Activated naive CD8-positive, alpha-beta T cell treated with anti-CD3 and anti-CD28 coated beads for 36 hours (primary cell): ENCODE results near the gene AKR7A2. TPM values are rescaled to one million over a fixed set of nuclear protein-coding genes. Genes with fewer than 3 reads are reported as not detected.
"Not testable (repeated sequence)": the region's sequence is repeated elsewhere in the genome, so short reads cannot be mapped to it uniquely, and the experiment has no call there.

Experiments
- DNase-seq: peaks from one replicate; pipeline ENCODE4 v3.0.0; 2021
- H3K27ac Mint-ChIP-seq: one replicate; pipeline ENCODE4 v1.8.0; 2022; ENCODE audit warnings: mild to moderate bottlenecking, moderate library complexity, mixed read lengths
- H3K27me3 Mint-ChIP-seq: one replicate; pipeline ENCODE4 v1.8.0; 2022; ENCODE audit warnings: mild to moderate bottlenecking, mixed read lengths
- H3K36me3 Mint-ChIP-seq: one replicate; pipeline ENCODE4 v1.8.0; 2021; ENCODE audit warnings: mild to moderate bottlenecking, mixed read lengths
- H3K4me1 Mint-ChIP-seq: one replicate; pipeline ENCODE4 v1.8.0; 2021; ENCODE audit warnings: mixed read lengths
- H3K4me3 Mint-ChIP-seq: one replicate; pipeline ENCODE4 v1.8.0; 2022; ENCODE audit warnings: mild to moderate bottlenecking, moderate library complexity, mixed read lengths
- H3K9me3 Mint-ChIP-seq: one replicate; pipeline ENCODE4 v1.8.0; 2022; ENCODE audit warnings: mixed read lengths
- total RNA-seq, 2 experiments: library from RNA; stranded (reverse); gene quantifications; one replicate each; pipeline ENCODE4 v1.2.3, GENCODE V29; 2021

Gene AKR7A2
- total RNA-seq, 2 experiments from 2014 or later = 37.4 to 43.0 TPM

DNA sequence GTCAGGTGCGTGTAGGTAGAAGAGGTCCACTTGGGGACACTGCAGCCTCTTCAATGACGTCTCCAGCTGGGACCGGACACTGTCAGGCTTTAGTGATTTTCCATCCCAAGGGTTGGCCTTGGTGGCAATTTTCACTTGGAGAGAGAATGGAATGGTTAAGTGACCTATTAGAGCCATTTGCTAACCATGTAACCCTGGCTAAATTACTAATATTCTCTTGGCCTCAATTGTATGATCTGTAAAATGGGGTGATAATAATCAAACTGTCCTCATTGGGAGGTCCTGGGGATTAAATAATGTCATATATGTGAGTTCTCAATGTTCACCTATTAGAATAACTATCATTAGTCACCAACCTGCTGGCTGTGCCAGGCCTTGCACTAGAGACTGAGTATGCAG, 3.4 kb downstream of the AKR7A2 start:
- no peak overlapping the region for H3K4me3 Mint-ChIP-seq
- H3K27ac Mint-ChIP-seq = no peak overlapping the region
- DNase-seq = no peak
- H3K27me3 Mint-ChIP-seq = no peaks in the 10 kb centered on the region
- H3K4me1 Mint-ChIP-seq = peaks cover 18% of the 10 kb centered on the region
- H3K36me3 Mint-ChIP-seq = peaks cover 12% of the 10 kb centered on the region
- H3K9me3 Mint-ChIP-seq = no peaks in the 10 kb centered on the region

DNA sequence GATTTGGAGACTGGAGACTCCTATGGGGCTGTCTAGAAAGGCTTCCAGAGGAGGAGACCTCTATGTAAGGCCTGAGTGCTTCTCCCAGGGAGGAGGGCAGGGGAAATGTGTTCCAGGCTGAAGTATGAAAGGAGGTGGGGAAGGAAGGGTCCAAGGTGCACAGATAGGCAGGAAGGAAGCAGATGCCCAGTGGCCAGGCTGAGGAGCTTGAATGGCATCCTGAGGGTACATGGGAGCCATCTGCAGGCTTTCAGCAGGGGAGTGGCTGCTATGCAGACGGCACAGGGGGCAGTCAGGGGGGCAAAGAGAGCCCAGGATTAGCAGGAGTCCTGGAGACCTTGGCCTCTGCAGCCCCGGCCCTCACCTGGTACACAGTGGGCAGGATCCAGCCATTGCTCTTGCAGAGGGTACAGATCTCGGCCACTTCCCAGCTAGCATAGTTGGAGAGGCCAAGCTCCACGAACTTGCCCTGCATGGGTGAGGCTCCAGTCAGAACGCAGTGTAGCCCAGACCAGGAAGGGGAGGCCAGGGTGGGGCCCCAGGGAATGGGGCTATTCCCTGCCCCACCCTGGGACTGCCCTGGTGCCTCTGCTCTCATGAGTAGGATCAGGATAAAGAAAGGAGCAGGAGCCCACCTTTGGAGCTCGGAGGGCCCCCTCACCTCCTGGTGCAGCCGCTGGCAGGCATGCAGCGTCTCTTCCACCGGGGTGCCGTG, 4.0 kb downstream of the AKR7A2 start:
- peaks cover 12% of the 10 kb centered on the region for H3K4me1 Mint-ChIP-seq
- peaks cover 16% of the 10 kb centered on the region for H3K36me3 Mint-ChIP-seq
- no peak overlapping the region for H3K4me3 Mint-ChIP-seq
- no peak for DNase-seq
- H3K27me3 Mint-ChIP-seq = no peaks in the 10 kb centered on the region
- H3K9me3 Mint-ChIP-seq = no peaks in the 10 kb centered on the region
- H3K27ac Mint-ChIP-seq = no peak overlapping the region

DNA sequence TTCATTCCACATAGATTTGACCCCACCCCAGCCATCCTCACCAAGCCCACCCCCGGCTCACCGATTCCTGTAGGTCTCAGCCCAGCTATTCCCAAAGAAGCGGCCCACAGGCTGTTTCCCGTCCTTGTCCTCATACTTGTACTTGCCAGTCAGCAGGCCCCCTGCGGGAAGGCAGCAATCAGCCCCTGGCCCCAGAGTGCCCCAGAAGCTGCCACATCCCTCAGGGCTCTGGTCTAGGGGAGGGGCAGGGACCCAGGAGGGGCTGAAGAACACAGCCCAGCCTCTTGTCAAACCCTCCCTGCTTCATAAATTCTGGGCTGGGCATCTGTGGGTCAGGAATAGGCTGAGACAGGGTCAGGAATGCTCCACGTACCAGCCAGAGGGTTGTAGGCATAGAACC, 5.0 kb downstream of the AKR7A2 start:
- Mint-ChIP-seq H3K36me3 (peaks cover 16% of the 10 kb centered on the region), H3K4me1 (peaks cover 9% of the 10 kb centered on the region), H3K27me3 (no peaks in the 10 kb centered on the region), H3K4me3 (no peak overlapping the region), H3K9me3 (no peaks in the 10 kb centered on the region), H3K27ac (peak overlapping the region; percentile 13)
- DNase-seq = no peak

DNA sequence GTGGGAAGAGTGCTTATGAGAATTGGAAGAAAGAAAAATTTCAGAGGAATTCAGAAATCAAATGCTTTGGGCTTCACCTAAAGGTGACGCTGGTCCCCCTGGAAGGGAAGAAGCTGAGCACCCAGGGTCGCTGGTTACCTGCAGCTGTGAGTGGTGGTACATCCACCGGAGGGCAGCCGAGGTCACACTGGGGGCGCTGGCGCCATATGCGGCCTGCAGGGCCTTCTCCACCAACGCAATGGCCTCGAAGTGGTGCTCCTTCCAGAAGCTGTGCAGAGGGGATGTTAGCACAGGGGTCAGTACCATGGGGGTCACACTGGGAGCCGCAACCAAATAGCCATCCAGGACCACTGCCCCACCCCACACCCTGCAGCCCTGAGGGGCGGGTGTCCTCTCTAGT, 6.1 kb downstream of the AKR7A2 start:
- H3K36me3 Mint-ChIP-seq = peaks cover 16% of the 10 kb centered on the region
- H3K4me1 Mint-ChIP-seq = peaks cover 6% of the 10 kb centered on the region
- H3K27ac Mint-ChIP-seq = no peak overlapping the region
- DNase-seq = no peak
- no peaks in the 10 kb centered on the region for H3K9me3 Mint-ChIP-seq
- H3K27me3 Mint-ChIP-seq = no peaks in the 10 kb centered on the region
- H3K4me3 Mint-ChIP-seq = no peak overlapping the region

DNA sequence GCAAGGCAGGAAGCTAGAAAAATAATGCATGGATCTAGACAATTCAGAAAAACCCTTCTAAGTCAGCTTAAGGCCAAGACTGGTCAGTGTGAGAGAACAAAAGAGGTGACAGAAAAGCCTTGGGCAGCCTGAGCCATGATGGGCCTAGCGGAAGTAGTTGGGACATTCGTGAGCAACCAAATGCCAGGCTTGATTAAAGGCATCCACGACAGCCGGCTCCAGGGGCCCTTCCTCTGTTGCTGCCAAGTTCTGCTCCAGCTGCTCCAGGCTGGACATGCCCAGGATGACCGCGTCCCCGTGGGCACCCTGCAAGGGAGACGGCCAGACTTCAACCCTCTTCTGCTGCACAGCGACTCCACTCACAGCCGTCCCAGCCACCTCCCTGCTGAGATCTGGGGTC, 7.9 kb downstream of the AKR7A2 start:
- not testable (repeated sequence) for H3K27me3 Mint-ChIP-seq, H3K9me3 Mint-ChIP-seq, H3K4me3 Mint-ChIP-seq, H3K4me1 Mint-ChIP-seq, DNase-seq, H3K27ac Mint-ChIP-seq
- H3K36me3 Mint-ChIP-seq = peaks cover 19% of the 10 kb centered on the region

DNA sequence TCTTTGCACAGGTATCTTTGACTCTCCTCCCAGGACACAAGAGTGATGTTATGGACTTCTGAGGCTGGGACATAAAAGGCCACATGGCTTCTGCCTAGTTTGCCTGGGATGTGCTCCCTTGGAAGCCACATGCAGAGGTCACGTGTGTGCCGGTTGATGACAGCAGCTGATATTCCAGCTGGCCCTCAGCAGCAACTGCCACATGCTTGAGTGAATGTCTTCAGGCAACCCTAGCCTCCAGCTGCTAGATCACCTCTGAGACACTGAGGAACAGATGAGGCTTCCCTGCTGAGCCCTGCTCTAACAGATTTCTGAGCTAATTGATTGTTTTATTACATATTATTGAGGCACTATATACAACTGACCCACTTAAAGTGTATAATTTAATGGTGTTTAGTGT, 11.7 kb downstream of the AKR7A2 start:
- H3K36me3 Mint-ChIP-seq = peaks cover 27% of the 10 kb centered on the region
- peaks cover 14% of the 10 kb centered on the region for H3K9me3 Mint-ChIP-seq
- peaks cover 4% of the 10 kb centered on the region for H3K27me3 Mint-ChIP-seq
- DNase-seq = no peak
- H3K4me1 Mint-ChIP-seq = no peaks in the 10 kb centered on the region
- H3K27ac Mint-ChIP-seq = no peak overlapping the region
- H3K4me3 Mint-ChIP-seq = no peak overlapping the region

DNA sequence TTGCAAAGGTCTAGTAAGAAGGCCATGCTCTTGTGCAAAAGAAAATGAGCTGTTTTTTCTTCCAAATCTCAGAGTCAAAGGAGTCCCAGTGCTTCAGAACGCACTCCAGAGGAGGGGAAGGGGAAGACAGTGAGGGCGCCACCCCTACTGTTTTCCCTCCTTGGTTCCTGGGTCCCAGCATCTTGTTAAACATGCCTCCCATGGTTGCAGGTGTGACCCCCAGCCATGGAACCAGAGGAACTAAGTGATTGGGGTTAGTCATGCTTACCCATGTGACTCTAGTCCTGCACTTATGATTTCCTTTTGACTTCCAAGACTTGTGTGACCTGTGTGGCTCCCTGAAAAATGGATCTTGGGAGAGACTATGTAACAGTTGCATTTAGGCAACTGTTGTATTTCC, 17.3 kb downstream of the AKR7A2 start:
- no peaks in the 10 kb centered on the region for H3K4me1 Mint-ChIP-seq
- peaks cover 32% of the 10 kb centered on the region for H3K9me3 Mint-ChIP-seq
- DNase-seq = no peak
- H3K36me3 Mint-ChIP-seq = peaks cover 37% of the 10 kb centered on the region
- H3K27me3 Mint-ChIP-seq = peaks cover 8% of the 10 kb centered on the region
- no peak overlapping the region for H3K27ac Mint-ChIP-seq
- H3K4me3 Mint-ChIP-seq = no peak overlapping the region

DNA sequence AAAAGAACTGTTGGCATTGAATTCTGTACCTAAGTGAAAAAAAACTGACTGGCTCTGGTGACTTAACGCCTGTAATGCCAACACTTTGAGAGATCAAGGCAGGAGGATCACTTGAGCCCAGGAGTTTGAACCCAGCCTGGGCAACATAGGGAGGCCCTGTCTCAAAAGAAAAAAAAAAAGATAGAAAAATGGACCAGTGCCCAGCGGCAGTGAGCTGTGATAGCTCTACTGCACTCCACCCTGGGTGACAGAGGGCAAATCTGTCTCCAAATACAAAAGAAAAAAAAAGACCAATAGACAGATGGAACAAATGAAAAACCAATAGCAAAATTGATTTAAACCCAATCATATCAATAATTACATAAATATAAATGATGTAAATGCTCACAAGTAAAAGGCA, 22.7 kb downstream of the AKR7A2 start:
- Mint-ChIP-seq H3K4me3 (peak overlapping the region; percentile 48), H3K4me1 (peaks cover 6% of the 10 kb centered on the region), H3K36me3 (peaks cover 17% of the 10 kb centered on the region), H3K27ac (no peak overlapping the region), H3K9me3 (peaks cover 8% of the 10 kb centered on the region), H3K27me3 (peaks cover 16% of the 10 kb centered on the region)
- DNase-seq = no peak

DNA sequence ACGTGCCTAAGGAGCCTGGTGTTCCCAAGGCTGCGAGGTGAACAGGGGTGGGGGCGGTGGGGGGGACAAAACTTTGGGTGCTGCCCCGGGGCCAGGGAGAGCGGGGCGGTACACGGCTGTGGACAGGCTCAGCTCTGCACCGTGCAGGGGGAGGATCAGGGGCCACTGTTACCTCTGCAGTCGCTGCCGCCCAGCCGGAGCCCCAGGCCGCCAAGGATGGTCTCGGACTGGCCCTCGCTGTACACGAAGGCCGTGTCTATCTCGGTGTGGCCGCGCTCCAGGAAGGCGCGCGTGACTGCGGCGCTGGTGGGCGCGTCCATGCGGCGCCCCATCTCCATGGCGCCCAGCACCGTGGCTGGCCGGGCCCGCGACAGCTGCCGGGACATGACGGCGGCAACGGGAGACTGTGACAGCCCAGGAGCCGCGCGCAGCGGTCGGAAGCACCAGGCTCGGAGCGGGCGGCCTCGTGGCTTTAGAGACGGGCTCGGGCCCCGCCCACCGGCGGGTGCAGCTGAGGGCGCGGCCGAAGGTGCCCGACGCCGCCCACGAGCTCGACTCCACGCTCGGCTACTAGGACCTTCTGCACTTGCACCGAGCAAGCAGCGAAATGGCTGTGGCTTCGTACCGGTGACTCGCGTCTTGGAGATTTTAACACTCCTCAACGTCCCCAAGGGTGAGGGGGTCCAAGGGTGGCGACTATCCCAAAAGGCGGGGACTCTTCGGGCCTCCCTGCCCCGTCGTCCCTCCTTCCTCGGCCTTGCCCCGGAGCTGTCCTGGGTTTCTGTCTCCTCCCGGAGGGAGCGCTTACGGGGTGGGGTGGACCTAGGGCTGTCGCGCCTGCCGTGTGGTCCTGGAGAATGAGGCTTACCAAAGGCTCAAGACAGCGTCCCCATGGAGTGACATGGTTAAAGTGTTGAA, 23.4 kb downstream of the AKR7A2 start, which contains the start of gene AKR7A3:
TSS of gene AKR7A3 (minus strand) at position 447 of the 918 bp plus-strand sequence. CDS start at position 386, 61 bp downstream.
- peaks cover 16% of the 10 kb centered on the region for H3K27me3 Mint-ChIP-seq
- H3K9me3 Mint-ChIP-seq, H3K27ac Mint-ChIP-seq, H3K4me1 Mint-ChIP-seq: not testable (repeated sequence)
- peak; percentile 76 for DNase-seq
- H3K4me3 Mint-ChIP-seq = peak within 1 kb of the TSS; percentile 48
- H3K36me3 Mint-ChIP-seq = peaks cover 13% of the 10 kb centered on the region

DNA sequence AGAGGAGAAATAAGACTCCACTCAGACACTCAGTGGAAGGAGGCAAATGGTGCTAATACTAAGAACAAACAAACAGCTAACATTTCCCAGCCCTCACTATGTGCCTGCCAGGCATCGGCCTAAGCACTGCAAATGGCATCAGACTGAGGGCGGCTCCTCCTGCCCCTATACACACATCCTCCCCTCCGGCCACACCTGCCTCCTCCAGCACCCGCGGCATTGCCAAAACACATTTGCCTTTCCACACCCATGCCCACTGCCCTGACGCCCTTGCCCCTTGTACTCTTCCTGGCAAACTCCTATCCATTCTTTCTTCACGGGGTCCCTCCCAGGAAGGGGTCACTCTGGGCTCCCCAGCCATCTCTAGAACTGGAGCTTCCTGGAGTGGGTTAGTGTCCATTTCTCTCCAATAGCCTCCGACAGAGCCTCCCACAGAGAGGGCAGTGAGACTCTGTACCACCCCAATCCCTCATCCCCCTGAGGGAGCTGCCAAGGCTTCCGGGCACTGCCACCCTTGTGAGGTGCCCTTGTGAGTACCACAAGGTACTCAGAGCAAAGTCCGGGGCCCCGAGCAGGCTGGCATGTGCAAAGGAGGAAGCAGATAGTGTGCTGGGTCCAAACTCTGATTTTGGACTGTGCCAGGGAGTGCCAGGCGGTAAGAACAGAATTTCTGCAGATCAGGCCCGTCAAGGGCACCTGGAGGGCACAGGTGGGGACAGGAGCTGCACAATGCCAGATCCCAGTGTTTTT, 24.3 kb downstream of the AKR7A2 start:
- Mint-ChIP-seq H3K4me3 (peak overlapping the region; percentile 48), H3K36me3 (peaks cover 8% of the 10 kb centered on the region), H3K4me1 (peaks cover 6% of the 10 kb centered on the region), H3K27ac (no peak overlapping the region), H3K9me3 (peaks cover 2% of the 10 kb centered on the region), H3K27me3 (peaks cover 16% of the 10 kb centered on the region)
- DNase-seq = no peak

DNA sequence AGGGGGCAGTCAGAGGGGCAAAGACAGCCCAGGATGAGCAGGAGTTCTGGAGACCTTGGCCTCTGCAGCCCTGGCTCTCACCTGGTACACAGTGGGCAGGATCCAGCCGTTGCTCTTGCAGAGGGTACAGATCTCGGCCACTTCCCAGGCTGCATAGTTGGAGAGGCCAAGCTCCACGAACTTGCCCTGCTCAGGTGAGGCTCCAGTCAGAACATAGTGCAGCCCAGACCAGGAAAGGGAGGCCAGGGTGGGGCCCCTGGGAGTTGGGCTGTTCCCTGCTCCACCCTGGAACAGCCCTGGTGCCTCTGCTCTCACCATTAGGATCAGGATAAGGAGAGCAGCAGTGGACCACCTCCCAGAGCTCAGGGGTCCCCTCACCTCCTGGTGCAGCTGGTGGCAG, 26.1 kb downstream of the AKR7A2 start:
- H3K9me3 Mint-ChIP-seq, H3K4me1 Mint-ChIP-seq, H3K4me3 Mint-ChIP-seq, H3K27ac Mint-ChIP-seq, H3K36me3 Mint-ChIP-seq, DNase-seq: not testable (repeated sequence)
- peaks cover 16% of the 10 kb centered on the region for H3K27me3 Mint-ChIP-seq

DNA sequence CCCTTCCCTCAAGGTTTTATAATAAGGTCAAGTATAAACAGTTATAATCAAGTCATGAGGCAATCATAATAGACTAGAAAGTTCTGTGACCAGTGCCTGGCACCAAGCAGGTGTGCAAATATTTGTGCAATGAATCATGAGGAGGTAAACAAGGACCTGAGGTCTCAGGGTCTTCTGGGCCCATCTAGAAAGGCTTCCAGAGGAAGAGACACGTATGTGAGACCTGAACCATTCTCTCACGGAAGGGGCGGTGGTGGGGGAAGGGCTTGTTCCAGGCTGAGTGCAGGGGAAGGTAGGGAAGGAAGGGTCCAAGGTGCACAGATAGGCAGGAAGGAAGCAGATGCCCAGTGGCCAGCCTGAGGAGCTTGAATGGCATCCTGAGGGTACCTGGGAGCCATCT, 26.6 kb downstream of the AKR7A2 start:
- not testable (repeated sequence) for H3K4me3 Mint-ChIP-seq, H3K27ac Mint-ChIP-seq, H3K9me3 Mint-ChIP-seq, H3K4me1 Mint-ChIP-seq, H3K36me3 Mint-ChIP-seq, DNase-seq
- H3K27me3 Mint-ChIP-seq = peaks cover 16% of the 10 kb centered on the region

DNA sequence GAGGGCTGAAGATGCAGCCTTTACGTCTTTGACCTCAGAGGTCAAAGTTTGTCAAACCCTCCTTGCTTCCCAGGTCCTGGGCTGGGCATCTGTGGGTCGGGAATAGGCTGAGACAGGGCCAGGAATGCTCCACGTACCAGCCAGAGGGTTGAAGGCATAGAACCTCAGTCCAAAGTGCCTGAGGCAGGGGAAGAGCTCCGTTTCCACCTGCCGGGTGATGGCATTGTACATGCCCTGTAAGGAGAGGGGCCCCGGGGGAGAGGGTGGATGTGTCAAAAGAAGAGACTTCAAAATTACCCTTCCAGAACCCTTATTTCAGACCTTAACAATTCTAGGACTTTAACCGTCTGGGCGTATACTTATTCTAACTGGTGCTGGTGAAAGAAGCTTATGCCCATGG, 27.1 kb downstream of the AKR7A2 start:
- H3K4me1 Mint-ChIP-seq = peaks cover 6% of the 10 kb centered on the region
- no peaks in the 10 kb centered on the region for H3K9me3 Mint-ChIP-seq
- H3K36me3 Mint-ChIP-seq = peaks cover 3% of the 10 kb centered on the region
- no peak overlapping the region for H3K27ac Mint-ChIP-seq
- DNase-seq = no peak
- H3K4me3 Mint-ChIP-seq = no peak overlapping the region
- peaks cover 14% of the 10 kb centered on the region for H3K27me3 Mint-ChIP-seq

DNA sequence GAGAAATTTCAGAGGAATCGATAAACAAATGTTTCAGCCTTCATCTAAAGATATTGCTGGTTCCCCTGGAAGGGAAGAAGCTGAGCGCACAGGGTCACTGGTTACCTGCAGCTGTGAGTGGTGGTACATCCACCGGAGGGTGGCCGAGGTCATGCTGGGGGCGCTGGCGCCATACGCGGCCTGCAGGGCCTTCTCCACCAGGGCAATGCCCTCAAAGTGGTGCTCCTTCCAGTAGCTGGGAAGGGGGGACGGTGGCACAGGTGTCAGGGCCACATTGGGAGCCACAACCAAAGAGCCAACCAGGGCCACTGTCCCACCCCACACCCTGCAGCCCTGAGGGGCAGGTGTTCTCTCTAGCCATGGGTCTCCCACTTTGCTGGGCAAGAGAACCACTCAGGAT, 28.1 kb downstream of the AKR7A2 start:
- H3K9me3 Mint-ChIP-seq = no peaks in the 10 kb centered on the region
- H3K36me3 Mint-ChIP-seq = peaks cover 3% of the 10 kb centered on the region
- DNase-seq = no peak
- peaks cover 3% of the 10 kb centered on the region for H3K4me1 Mint-ChIP-seq
- no peak overlapping the region for H3K4me3 Mint-ChIP-seq
- no peak overlapping the region for H3K27ac Mint-ChIP-seq
- H3K27me3 Mint-ChIP-seq = peaks cover 4% of the 10 kb centered on the region

DNA sequence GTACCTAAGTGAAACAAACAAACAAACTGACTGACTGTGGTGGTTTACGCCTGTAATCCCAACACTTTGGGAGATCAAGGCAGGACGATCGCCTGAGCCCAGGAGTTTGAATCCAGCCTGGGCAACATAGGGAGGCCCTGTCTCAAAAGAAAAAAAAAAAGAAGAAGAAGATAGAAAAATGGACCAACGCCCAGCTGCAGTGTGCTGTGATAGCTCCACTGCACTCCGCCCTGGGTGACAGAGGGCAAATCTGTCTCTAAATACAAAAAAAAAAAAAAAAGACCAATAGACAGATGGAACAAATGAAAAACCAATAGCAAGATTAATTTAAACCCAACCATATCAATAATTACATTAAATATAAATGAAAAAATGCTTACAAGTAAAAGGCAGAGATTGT, 37.3 kb downstream of the AKR7A2 start:
- peaks cover 22% of the 10 kb centered on the region for H3K27me3 Mint-ChIP-seq
- no peak for DNase-seq
- H3K27ac Mint-ChIP-seq = no peak overlapping the region
- H3K9me3 Mint-ChIP-seq = peaks cover 2% of the 10 kb centered on the region
- H3K4me1 Mint-ChIP-seq = no peaks in the 10 kb centered on the region
- H3K4me3 Mint-ChIP-seq = no peak overlapping the region
- peaks cover 13% of the 10 kb centered on the region for H3K36me3 Mint-ChIP-seq
